ENCODE results near the gene FAM136A. TPM values are rescaled to one million over a fixed set of nuclear protein-coding genes. Genes with fewer than 3 reads are reported as not detected.

The FAM136A gene
- total and polyA plus RNA-seq, 10 of the 15 experiments (the other 5 are each of a cell fraction or from before 2014, with no cell fraction given), result 69.3 to 173 (median 107) TPM

GRCh38 chr2:70349921-70350685 lies 48.2 kb upstream of the FAM136A start:
- Histone ChIP-seq H3K9me3 (replicated peaks; ENCODE audit: control insufficient read depth, insufficient read depth, low read length) (no peaks in the 10 kb centered on the region), H3K36me3 (ENCODE audit: control insufficient read depth in 2 of 2, insufficient read depth in 2 of 2, low read length in 1 of 2) (no peaks in the 10 kb centered on the region), H3K79me2 (ENCODE audit: control insufficient read depth, insufficient read depth, low read length) (no peaks in the 10 kb centered on the region), H3K27me3 (replicated peaks in 1 of 2; ENCODE audit: control insufficient read depth in 2 of 2, insufficient read depth in 2 of 2, low read length in 1 of 2) (peaks cover 0 to 7% of the 10 kb centered on the region in 2 experiments; a peak in 2 of 4 replicates), H3K4me1 (ENCODE audit: control insufficient read depth, insufficient read depth, low read length) (no peaks in the 10 kb centered on the region), H3K27ac (ENCODE audit: control insufficient read depth, insufficient read depth) (no peak overlapping the region), H3K9ac (ENCODE audit: control insufficient read depth, insufficient read depth, low read length) (no peak overlapping the region), H3K4me3 (no peak overlapping the region), H4K20me1 (ENCODE audit: control insufficient read depth, insufficient read depth) (no peaks in the 10 kb centered on the region), H3K4me2 (ENCODE audit: control insufficient read depth, insufficient read depth) (no peak overlapping the region), H2AFZ (ENCODE audit: control insufficient read depth, low read depth, low read length) (no peak overlapping the region)
- TF ChIP-seq EP300 (IDR thresholded peaks at IDR 0.05; ENCODE audit: borderline replicate concordance in 1 of 2, control insufficient read depth in 1 of 2, low read depth in 2 of 2, low read length in 2 of 2) (no peak), NR2C1 (IDR thresholded peaks at IDR 0.05) (no peak), BHLHE40 (IDR thresholded peaks at IDR 0.05; ENCODE audit: borderline replicate concordance in 1 of 2, low read depth in 2 of 2, low read length in 1 of 2) (no peak), E4F1 (IDR thresholded peaks at IDR 0.05; ENCODE audit: borderline replicate concordance, partially characterized antibody) (no peak), IRF4 (IDR thresholded peaks at IDR 0.05; ENCODE audit: low read depth, low read length) (no peak), ZNF24 (IDR thresholded peaks at IDR 0.05) (no peak), ZNF217 (IDR thresholded peaks at IDR 0.05) (no peak), CREM (IDR thresholded peaks at IDR 0.05; ENCODE audit: low read depth) (no peak), ASH2L (IDR thresholded peaks at IDR 0.05; ENCODE audit: borderline replicate concordance, low read depth) (no peak), YY1 (IDR thresholded peaks at IDR 0.05; ENCODE audit: low read depth, low read length) (no peak), ZZZ3 (IDR thresholded peaks at IDR 0.05; ENCODE audit: control insufficient read depth, insufficient read length, low read depth) (no peak), CREB1 (IDR thresholded peaks at IDR 0.05; ENCODE audit: low read depth) (no peak), NBN (IDR thresholded peaks at IDR 0.05) (no peak), ZNF207 (IDR thresholded peaks at IDR 0.05; ENCODE audit: borderline replicate concordance) (no peak), HDAC2 (IDR thresholded peaks at IDR 0.05) (no peak), RUNX3 (IDR thresholded peaks at IDR 0.05; ENCODE audit: low read length) (no peak), TAF1 (IDR thresholded peaks at IDR 0.05; ENCODE audit: borderline replicate concordance, low read depth, low read length) (no peak), MTA2 (IDR thresholded peaks at IDR 0.05; ENCODE audit: low read depth) (no peak)
- intact Hi-C loops (cut with micrococcal nuclease; ENCODE audit: unreplicated experiment) (no loop called here), in situ Hi-C loops (cut with MboI) (no loop called here)
- 36% methylated on average over 3 of the region's 3 CpGs for WGBS (ENCODE audit: insufficient coverage, insufficient replicate concordance, low lambda C conversion rate, missing lambda C conversion rate)
- ChIA-PET SMC1A (ENCODE audit: uncharacterized antibody, unreplicated experiment) (interaction anchor here (1.2 kb wide), 1 partner anchor 309 kb away, joined by 3 read pairs; no protein-coding TSS in a partner anchor), RAD21 (ENCODE audit: unreplicated experiment) (interaction anchor here (1.5 kb wide), 1 partner anchor 268 kb away, joined by 3 read pairs; no protein-coding TSS in a partner anchor), POLR2A (no interaction called here), CTCF (interaction anchor here (1.2 kb wide), 1 partner anchor 10 kb away, joined by 3 read pairs; no protein-coding TSS in a partner anchor)
- FAIRE-seq (no peak), DNase-seq (ENCODE audit: low read depth, low spot score) (no peak), ATAC-seq (no peak)
- no TSS peak for BruUV-seq (replicated peaks)
